ENCODE results near the gene PRICKLE1. TPM values are rescaled to one million over a fixed set of nuclear protein-coding genes. Genes with fewer than 3 reads are reported as not detected.

Gene PRICKLE1
- total RNA-seq, 2 experiments from 2014 or later: 0.19 TPM; not detected in 1

- no peak for DNase-seq (ENCODE audit: low spot score)
- ChIA-PET POLR2A (interaction anchor here (0.7 to 1.0 kb wide), 2 partner anchors 18 to 1713 kb away, joined by 3 read pairs; no protein-coding TSS in a partner anchor), CTCF (ENCODE audit: unreplicated experiment) (no interaction called here)
- no peak overlapping the region for H3K4me3 ChIP-seq (ENCODE audit: low read depth, low read length, poor library complexity, severe bottlenecking)
- no peaks in the 10 kb centered on the region for H3K36me3 ChIP-seq (ENCODE audit: insufficient read depth, low read length)
- TF ChIP-seq EZH2phosphoT487 (IDR thresholded peaks at IDR 0.05; ENCODE audit: borderline replicate concordance, low read depth, low read length): no peak
- no peak for TF ChIP-seq CTCF (conservative IDR thresholded peaks at IDR 0.05; ENCODE audit: low read length)
- no peaks in the 10 kb centered on the region for H3K9me2 ChIP-seq (ENCODE audit: insufficient read depth, low read length)
- no peaks in the 10 kb centered on the region for H3K9me3 ChIP-seq (ENCODE audit: low read length)
- intact Hi-C loops (cut with micrococcal nuclease; ENCODE audit: unreplicated experiment): no loop called here
- BruUV-seq (replicated peaks): no TSS peak
- H2AFZ ChIP-seq (ENCODE audit: low read length): no peak overlapping the region
- H3K79me2 ChIP-seq (ENCODE audit: insufficient read depth, low read depth, low read length): no peaks in the 10 kb centered on the region
- H3K27ac ChIP-seq (ENCODE audit: low read depth, low read length, poor library complexity, severe bottlenecking): no peak overlapping the region
- no peaks in the 10 kb centered on the region for H4K20me1 ChIP-seq (ENCODE audit: insufficient read depth, low read length)
- H3K4me1 ChIP-seq (ENCODE audit: insufficient read depth, low read length, poor library complexity, severe bottlenecking): no peaks in the 10 kb centered on the region
- no peak overlapping the region for H3K4me2 ChIP-seq (ENCODE audit: low read length)
These were observed 13.8 kb downstream of the PRICKLE1 start for GRCh38 chr12:42575717-42576116.

- no peaks in the 10 kb centered on the region for H3K9me2 ChIP-seq (ENCODE audit: insufficient read depth, low read length)
- H3K27ac ChIP-seq (ENCODE audit: low read depth, low read length, poor library complexity, severe bottlenecking): no peak overlapping the region
- no peak overlapping the region for H3K4me3 ChIP-seq (ENCODE audit: low read depth, low read length, poor library complexity, severe bottlenecking)
- no peaks in the 10 kb centered on the region for H3K9me3 ChIP-seq (ENCODE audit: low read length)
- DNase-seq (ENCODE audit: low spot score): no peak
- H3K36me3 ChIP-seq (ENCODE audit: insufficient read depth, low read length): no peaks in the 10 kb centered on the region
- no peaks in the 10 kb centered on the region for H3K79me2 ChIP-seq (ENCODE audit: insufficient read depth, low read depth, low read length)
- no peak overlapping the region for H2AFZ ChIP-seq (ENCODE audit: low read length)
- no peaks in the 10 kb centered on the region for H3K4me1 ChIP-seq (ENCODE audit: insufficient read depth, low read length, poor library complexity, severe bottlenecking)
- POLR2A ChIA-PET: interaction anchor here (0.7 to 1.0 kb wide), 4 partner anchors 9 to 1714 kb away, joined by 3 read pairs; no protein-coding TSS in a partner anchor
- no peaks in the 10 kb centered on the region for H4K20me1 ChIP-seq (ENCODE audit: insufficient read depth, low read length)
- no peak for TF ChIP-seq CTCF (conservative IDR thresholded peaks at IDR 0.05; ENCODE audit: low read length)
- CTCF ChIA-PET (ENCODE audit: unreplicated experiment): no interaction called here
- intact Hi-C loops (cut with micrococcal nuclease; ENCODE audit: unreplicated experiment): no loop called here
- H3K4me2 ChIP-seq (ENCODE audit: low read length): no peak overlapping the region
- BruUV-seq (replicated peaks): no TSS peak
These were observed 14.7 kb downstream of the PRICKLE1 start for GRCh38 chr12:42574851-42575266.

DNA sequence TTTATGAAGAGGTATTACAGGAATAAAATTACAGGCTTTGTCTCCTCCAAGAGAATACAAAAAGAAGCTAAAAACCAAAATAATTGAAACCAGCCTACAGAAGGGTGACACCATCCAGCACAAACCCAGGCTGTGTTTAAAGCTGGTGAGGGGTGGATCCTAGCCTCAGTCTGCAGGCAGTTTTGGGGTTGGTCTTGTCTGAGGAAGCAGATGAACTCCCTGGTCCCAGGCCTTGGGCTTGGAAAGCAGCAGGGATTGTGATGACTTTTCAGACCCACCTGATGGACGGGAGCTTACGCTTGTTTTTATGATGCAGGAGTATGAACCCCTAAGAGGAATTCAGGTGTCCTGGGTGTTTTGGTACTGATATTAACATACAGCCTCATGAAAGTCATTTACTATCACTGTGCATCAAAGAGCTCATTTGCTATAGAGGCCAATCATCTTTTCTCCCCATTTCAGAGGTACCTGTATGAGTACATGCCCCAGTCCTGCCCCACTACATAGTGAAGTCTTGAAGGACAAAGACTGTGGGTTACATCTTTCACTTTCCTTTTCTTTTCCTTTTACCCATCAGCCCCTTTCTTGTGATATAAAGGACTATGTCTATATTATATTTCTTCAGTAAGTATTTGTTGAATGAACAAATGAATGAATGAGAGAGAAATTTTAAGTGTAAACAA, 18.1 kb downstream of the PRICKLE1 start:
- H2AFZ ChIP-seq (ENCODE audit: low read length): no peak overlapping the region
- H3K36me3 ChIP-seq (ENCODE audit: insufficient read depth, low read length): no peaks in the 10 kb centered on the region
- H3K79me2 ChIP-seq (ENCODE audit: insufficient read depth, low read depth, low read length): no peaks in the 10 kb centered on the region
- H4K20me1 ChIP-seq (ENCODE audit: insufficient read depth, low read length): no peaks in the 10 kb centered on the region
- POLR2A ChIA-PET: interaction anchor here (1.1 kb wide), 2 partner anchors 13 to 420 kb away, joined by 3 read pairs; no protein-coding TSS in a partner anchor
- intact Hi-C loops (cut with micrococcal nuclease; ENCODE audit: unreplicated experiment): no loop called here
- no TSS peak for BruUV-seq (replicated peaks)
- H3K9me2 ChIP-seq (ENCODE audit: insufficient read depth, low read length): no peaks in the 10 kb centered on the region
- H3K4me3 ChIP-seq (ENCODE audit: low read depth, low read length, poor library complexity, severe bottlenecking): no peak overlapping the region
- TF ChIP-seq CTCF (conservative IDR thresholded peaks at IDR 0.05; ENCODE audit: low read length) (no peak), EZH2phosphoT487 (IDR thresholded peaks at IDR 0.05; ENCODE audit: borderline replicate concordance, low read depth, low read length) (no peak)
- DNase-seq (ENCODE audit: low spot score): no peak
- CTCF ChIA-PET (ENCODE audit: unreplicated experiment): no interaction called here
- no peaks in the 10 kb centered on the region for H3K4me1 ChIP-seq (ENCODE audit: insufficient read depth, low read length, poor library complexity, severe bottlenecking)
- no peaks in the 10 kb centered on the region for H3K9me3 ChIP-seq (ENCODE audit: low read length)
- H3K4me2 ChIP-seq (ENCODE audit: low read length): no peak overlapping the region
- H3K27ac ChIP-seq (ENCODE audit: low read depth, low read length, poor library complexity, severe bottlenecking): no peak overlapping the region
